Neural cell (in vitro differentiated cells): Measurements from ENCODE around the gene COLEC12. TPM values are rescaled to one million over a fixed set of nuclear protein-coding genes. Genes with fewer than 3 reads are reported as not detected.

ENCODE experiments used
- H2AFZ ChIP-seq: fragments of 200-600, 300-800 bp; sonication (generic), shearing (Covaris generic); 2 replicates; pipeline ENCODE4 v1.6.0; 2014; ENCODE audit warnings: low read depth, mild to moderate bottlenecking, antibody characterized with exemption, low read length, moderate library complexity
- H3F3A ChIP-seq: fragments of 200-600 bp; shearing (Covaris generic); 2 replicates; pipeline ENCODE4 v1.6.1; 2016; ENCODE audit warnings: mild to moderate bottlenecking, moderate library complexity, mixed read lengths, antibody characterized with exemption, low read length; ENCODE audit not compliant: insufficient read depth, poor library complexity, severe bottlenecking
- H3K27ac ChIP-seq: fragments of 200-600, 300-800 bp; sonication (generic), shearing (Covaris generic); 2 replicates; pipeline ENCODE4 v1.5.1; 2014; ENCODE audit warnings: mild to moderate bottlenecking, low read length, moderate library complexity
- H3K27me3 ChIP-seq: fragments of 300-800, 200-600 bp; sonication (generic), shearing (Covaris generic); 2 replicates; pipeline ENCODE4 v1.6.0; 2014; ENCODE audit warnings: mild to moderate bottlenecking, low read depth, low read length, moderate library complexity; ENCODE audit not compliant: insufficient read depth
- H3K36me3 ChIP-seq: fragments of 300-800, 200-600 bp; sonication (generic), shearing (Covaris generic); 2 replicates; pipeline ENCODE4 v1.5.1; 2014; ENCODE audit warnings: mild to moderate bottlenecking, antibody characterized with exemption, low read length, moderate library complexity; ENCODE audit not compliant: insufficient read depth
- H3K4me2 ChIP-seq: fragments of 300-800, 200-600 bp; sonication (generic), shearing (Covaris generic); 2 replicates; pipeline ENCODE4 v1.6.0; 2014; ENCODE audit warnings: mild to moderate bottlenecking, low read length
- H3K4me3 ChIP-seq: fragments of 300-800, 200-600 bp; sonication (generic), shearing (Covaris generic); 2 replicates; pipeline ENCODE4 v1.5.1; 2014; ENCODE audit warnings: mild to moderate bottlenecking, low read length, moderate library complexity
- H3K79me2 ChIP-seq: fragments of 200-600 bp; shearing (Covaris generic); replicated peaks from 2 replicates; pipeline ENCODE4 v1.6.0; 2014; ENCODE audit warnings: mild to moderate bottlenecking, low read length, moderate library complexity; ENCODE audit not compliant: insufficient read depth
- H3K9ac ChIP-seq: fragments of 300-800, 200-600 bp; sonication (generic), shearing (Covaris generic); 2 replicates; pipeline ENCODE4 v1.6.1; 2016; ENCODE audit warnings: mild to moderate bottlenecking, low read length, mixed read lengths
- H3K9me2 ChIP-seq: fragments of 200-600 bp; shearing (Covaris generic); 2 replicates; pipeline ENCODE4 v1.6.1; 2016; ENCODE audit warnings: mild to moderate bottlenecking, low read length, mixed read lengths; ENCODE audit not compliant: insufficient read depth
- H3K9me3 ChIP-seq: fragments of 200-600, 300-800 bp; sonication (generic), shearing (Covaris generic); 2 replicates; pipeline ENCODE4 v1.6.1; 2016; ENCODE audit warnings: mild to moderate bottlenecking, mixed run types, low read length, moderate library complexity, mixed read lengths
- H4K20me1 ChIP-seq: fragments of 200-600 bp; shearing (Covaris generic); 2 replicates; pipeline ENCODE4 v1.6.1; 2016; ENCODE audit warnings: mild to moderate bottlenecking, mixed run types; ENCODE audit not compliant: insufficient read depth
- CTCF ChIP-seq: fragments of 450-650 bp; IDR thresholded peaks from 2 replicates; pipeline ENCODE4 v1.5.1; 2014; ENCODE audit warnings: antibody characterized with exemption, mild to moderate bottlenecking, moderate library complexity; ENCODE audit not compliant: poor library complexity, severe bottlenecking
- EP300 ChIP-seq: fragments of 450-650 bp; conservative IDR thresholded peaks from 2 replicates; pipeline ENCODE4 v1.6.1; 2014; ENCODE audit warnings: antibody characterized with exemption, mild to moderate bottlenecking, moderate library complexity; ENCODE audit not compliant: poor library complexity, severe bottlenecking
- EZH2 ChIP-seq: fragments of 200-600, 300-800 bp; shearing (Covaris generic), sonication (generic); IDR thresholded peaks from 2 replicates; pipeline ENCODE4 v1.6.1; 2014; ENCODE audit warnings: antibody characterized with exemption, low read length, borderline replicate concordance, mild to moderate bottlenecking; ENCODE audit not compliant: insufficient read depth, poor library complexity, severe bottlenecking
- MXI1 ChIP-seq: fragments of 450-650 bp; conservative IDR thresholded peaks from 2 replicates; pipeline ENCODE4 v1.6.1; 2014; ENCODE audit warnings: antibody characterized with exemption, mild to moderate bottlenecking; ENCODE audit not compliant: poor library complexity, severe bottlenecking
- POLR2AphosphoS5 ChIP-seq: IDR thresholded peaks from 2 replicates; pipeline ENCODE4 v1.6.1; 2012
- RAD21 ChIP-seq: fragments of 450-650 bp; conservative IDR thresholded peaks from 2 replicates; pipeline ENCODE4 v1.6.1; 2014; ENCODE audit warnings: antibody characterized with exemption, mild to moderate bottlenecking, moderate library complexity
- REST ChIP-seq: IDR thresholded peaks from 2 replicates; pipeline ENCODE4 v1.6.1; 2012; ENCODE audit warnings: borderline replicate concordance
- SMC3 ChIP-seq: fragments of 450-650 bp; conservative IDR thresholded peaks from 2 replicates; pipeline ENCODE4 v1.6.1; 2014; ENCODE audit warnings: antibody characterized with exemption, mild to moderate bottlenecking, moderate library complexity; ENCODE audit not compliant: poor library complexity
- TAF1 ChIP-seq: IDR thresholded peaks from 2 replicates; pipeline ENCODE4 v1.6.1; 2012; ENCODE audit warnings: low read depth
- polyA plus RNA-seq: library from polyadenylated mRNA; depleted of rRNA; stranded (reverse); fragments of >200 nt; gene quantifications from 2 replicates; pipeline ENCODE4 v1.2.3, GENCODE V29; 2014

Gene COLEC12
- polyA plus RNA-seq, 1 donor from 2014 or later, result 0.42 TPM

- Histone ChIP-seq H3K4me2 (no peak overlapping the region), H3F3A (no peaks in the 10 kb centered on the region), H3K4me3 (no peak overlapping the region), H3K27me3 (no peaks in the 10 kb centered on the region), H3K79me2 (no peaks in the 10 kb centered on the region), H3K9ac (no peak overlapping the region), H4K20me1 (no peaks in the 10 kb centered on the region), H3K9me3 (peaks cover 7% of the 10 kb centered on the region), H3K36me3 (no peaks in the 10 kb centered on the region), H2AFZ (no peak overlapping the region), H3K9me2 (no peaks in the 10 kb centered on the region), H3K27ac (no peak overlapping the region)
- TF ChIP-seq SMC3 (no peak), EP300 (no peak), EZH2 (no peak), RAD21 (no peak)
Measured at GRCh38 chr18:449374-449773, 51.1 kb downstream of the COLEC12 start.

GRCh38 chr18:448116-448790 is 52.2 kb downstream of the COLEC12 start:
- Histone ChIP-seq H3K36me3 (no peaks in the 10 kb centered on the region), H3K27ac (no peak overlapping the region), H3F3A (no peaks in the 10 kb centered on the region), H3K4me3 (no peak overlapping the region), H3K27me3 (no peaks in the 10 kb centered on the region), H4K20me1 (no peaks in the 10 kb centered on the region), H3K9ac (no peak overlapping the region), H3K79me2 (no peaks in the 10 kb centered on the region), H3K4me2 (no peak overlapping the region), H3K9me3 (peaks cover 7% of the 10 kb centered on the region), H3K9me2 (no peaks in the 10 kb centered on the region), H2AFZ (no peak overlapping the region)
- TF ChIP-seq SMC3, result no peak
- no peak for TF ChIP-seq EZH2
- TF ChIP-seq EP300, result no peak
- TF ChIP-seq RAD21, result no peak

GRCh38 chr18:446941-447560 is 53.5 kb downstream of the COLEC12 start:
- Histone ChIP-seq H3K9me3 (peaks cover 7% of the 10 kb centered on the region), H3K9me2 (no peaks in the 10 kb centered on the region), H3K27ac (no peak overlapping the region)

More at GRCh38 chr18:446941-447560, 53.5 kb downstream of the COLEC12 start:
- H3K27me3 ChIP-seq, result no peaks in the 10 kb centered on the region
- no peaks in the 10 kb centered on the region for H3K36me3 ChIP-seq
- no peaks in the 10 kb centered on the region for H3F3A ChIP-seq
- no peak overlapping the region for H3K4me3 ChIP-seq
- no peak for TF ChIP-seq REST
- TF ChIP-seq EZH2, result no peak
- no peak for TF ChIP-seq MXI1
- no peak for TF ChIP-seq EP300
- TF ChIP-seq TAF1, result no peak
- no peak for TF ChIP-seq CTCF
- TF ChIP-seq SMC3, result no peak
- TF ChIP-seq RAD21, result no peak
- TF ChIP-seq POLR2AphosphoS5, result no peak
- H3K4me2 ChIP-seq, result no peak overlapping the region
- H3K9ac ChIP-seq, result no peak overlapping the region
- no peaks in the 10 kb centered on the region for H4K20me1 ChIP-seq
- H2AFZ ChIP-seq, result no peak overlapping the region
- no peaks in the 10 kb centered on the region for H3K79me2 ChIP-seq
